HCT116 (cell line): ENCODE data around the gene CACNG1.

Experiments used
- CEBPB ChIP-seq: IDR thresholded peaks from 2 replicates; pipeline ENCODE4 v1.6.1; 2012; ENCODE audit warnings: low read depth
- JUND ChIP-seq: IDR thresholded peaks from 2 replicates; pipeline ENCODE4 v1.6.1; 2012
- POLR2A ChIP-seq: IDR thresholded peaks from 2 replicates; pipeline ENCODE4 v1.7.0; 2011; ENCODE audit warnings: borderline replicate concordance; ENCODE audit not compliant: insufficient read depth, insufficient read length; ENCODE audit errors: extremely low read depth
- POLR2AphosphoS5 ChIP-seq: IDR thresholded peaks from 2 replicates; pipeline ENCODE4 v1.6.1; 2011; ENCODE audit warnings: mild to moderate bottlenecking, low read depth, low read length, moderate library complexity
- SIN3A ChIP-seq: IDR thresholded peaks from 2 replicates; pipeline ENCODE4 v1.6.1; 2012; ENCODE audit warnings: low read depth
- TCF7L2 ChIP-seq: IDR thresholded peaks from 2 replicates; pipeline ENCODE4 v1.7.0; 2011; ENCODE audit warnings: borderline replicate concordance, inconsistent platforms; ENCODE audit not compliant: insufficient read depth, insufficient read length; ENCODE audit errors: extremely low read depth
- ZFX ChIP-seq: fragments of 450-650 bp; IDR thresholded peaks from 2 replicates; pipeline ENCODE4 v1.6.1; 2017
- TF ChIP-seq, protein P1 (sequence below), 3 experiments: fragments of 200-600 bp in 1 of 3; sonication (generic) in 1 of 3; IDR thresholded peaks in 2 of 3; conservative IDR thresholded peaks in 1 of 3; 2 replicates each; pipeline ENCODE4 v1.5.1; 2012 to 2017; ENCODE audit warnings: low read depth in 2 of 3, low read length in 2 of 3, antibody characterized with exemption in 1 of 3, borderline replicate concordance in 1 of 3, control low read depth in 1 of 3, mild to moderate bottlenecking in 1 of 3, mixed read lengths in 1 of 3, mixed run types in 1 of 3, moderate library complexity in 1 of 3; ENCODE audit not compliant: insufficient read depth in 1 of 3
- TF ChIP-seq, protein P2 (sequence below): IDR thresholded peaks from 2 replicates; pipeline ENCODE4 v1.6.1; 2012; ENCODE audit warnings: low read depth
- TF ChIP-seq, protein P3 (sequence below): IDR thresholded peaks from 2 replicates; pipeline ENCODE4 v1.6.1; 2012

DNA sequence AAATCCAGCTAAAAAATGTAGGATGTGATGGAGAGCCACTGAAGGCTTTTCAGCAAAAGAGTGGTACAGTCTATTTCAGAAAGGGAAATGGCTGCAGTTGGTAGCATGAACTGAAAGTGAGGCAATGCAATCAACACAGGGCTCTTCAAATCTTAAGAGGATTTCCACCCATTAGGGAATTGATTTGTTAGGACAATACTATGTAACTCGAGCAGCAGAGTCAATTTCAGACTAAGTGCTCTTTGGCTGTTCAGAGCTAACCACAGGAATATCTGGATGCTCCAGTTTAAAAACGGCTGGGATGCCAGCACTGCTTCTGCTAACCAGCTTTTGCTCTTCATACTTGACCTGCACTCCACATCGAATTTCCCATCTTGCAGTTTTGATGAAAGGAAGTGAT is 24.6 kb downstream of the CACNG1 start:
- TF ChIP-seq, protein P1, sequence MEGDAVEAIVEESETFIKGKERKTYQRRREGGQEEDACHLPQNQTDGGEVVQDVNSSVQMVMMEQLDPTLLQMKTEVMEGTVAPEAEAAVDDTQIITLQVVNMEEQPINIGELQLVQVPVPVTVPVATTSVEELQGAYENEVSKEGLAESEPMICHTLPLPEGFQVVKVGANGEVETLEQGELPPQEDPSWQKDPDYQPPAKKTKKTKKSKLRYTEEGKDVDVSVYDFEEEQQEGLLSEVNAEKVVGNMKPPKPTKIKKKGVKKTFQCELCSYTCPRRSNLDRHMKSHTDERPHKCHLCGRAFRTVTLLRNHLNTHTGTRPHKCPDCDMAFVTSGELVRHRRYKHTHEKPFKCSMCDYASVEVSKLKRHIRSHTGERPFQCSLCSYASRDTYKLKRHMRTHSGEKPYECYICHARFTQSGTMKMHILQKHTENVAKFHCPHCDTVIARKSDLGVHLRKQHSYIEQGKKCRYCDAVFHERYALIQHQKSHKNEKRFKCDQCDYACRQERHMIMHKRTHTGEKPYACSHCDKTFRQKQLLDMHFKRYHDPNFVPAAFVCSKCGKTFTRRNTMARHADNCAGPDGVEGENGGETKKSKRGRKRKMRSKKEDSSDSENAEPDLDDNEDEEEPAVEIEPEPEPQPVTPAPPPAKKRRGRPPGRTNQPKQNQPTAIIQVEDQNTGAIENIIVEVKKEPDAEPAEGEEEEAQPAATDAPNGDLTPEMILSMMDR (IDR thresholded peaks at IDR 0.05 in 2 of 3, conservative IDR thresholded peaks at IDR 0.05 in 1 of 3; ENCODE audit: borderline replicate concordance in 1 of 3, insufficient read depth in 1 of 3, low read depth in 2 of 3, low read length in 2 of 3), result no peak
- TF ChIP-seq POLR2AphosphoS5 (no peak), ZFX (no peak), CEBPB (no peak), TCF7L2 (no peak), JUND (no peak), SIN3A (no peak), POLR2A (no peak)
- TF ChIP-seq, protein P2, sequence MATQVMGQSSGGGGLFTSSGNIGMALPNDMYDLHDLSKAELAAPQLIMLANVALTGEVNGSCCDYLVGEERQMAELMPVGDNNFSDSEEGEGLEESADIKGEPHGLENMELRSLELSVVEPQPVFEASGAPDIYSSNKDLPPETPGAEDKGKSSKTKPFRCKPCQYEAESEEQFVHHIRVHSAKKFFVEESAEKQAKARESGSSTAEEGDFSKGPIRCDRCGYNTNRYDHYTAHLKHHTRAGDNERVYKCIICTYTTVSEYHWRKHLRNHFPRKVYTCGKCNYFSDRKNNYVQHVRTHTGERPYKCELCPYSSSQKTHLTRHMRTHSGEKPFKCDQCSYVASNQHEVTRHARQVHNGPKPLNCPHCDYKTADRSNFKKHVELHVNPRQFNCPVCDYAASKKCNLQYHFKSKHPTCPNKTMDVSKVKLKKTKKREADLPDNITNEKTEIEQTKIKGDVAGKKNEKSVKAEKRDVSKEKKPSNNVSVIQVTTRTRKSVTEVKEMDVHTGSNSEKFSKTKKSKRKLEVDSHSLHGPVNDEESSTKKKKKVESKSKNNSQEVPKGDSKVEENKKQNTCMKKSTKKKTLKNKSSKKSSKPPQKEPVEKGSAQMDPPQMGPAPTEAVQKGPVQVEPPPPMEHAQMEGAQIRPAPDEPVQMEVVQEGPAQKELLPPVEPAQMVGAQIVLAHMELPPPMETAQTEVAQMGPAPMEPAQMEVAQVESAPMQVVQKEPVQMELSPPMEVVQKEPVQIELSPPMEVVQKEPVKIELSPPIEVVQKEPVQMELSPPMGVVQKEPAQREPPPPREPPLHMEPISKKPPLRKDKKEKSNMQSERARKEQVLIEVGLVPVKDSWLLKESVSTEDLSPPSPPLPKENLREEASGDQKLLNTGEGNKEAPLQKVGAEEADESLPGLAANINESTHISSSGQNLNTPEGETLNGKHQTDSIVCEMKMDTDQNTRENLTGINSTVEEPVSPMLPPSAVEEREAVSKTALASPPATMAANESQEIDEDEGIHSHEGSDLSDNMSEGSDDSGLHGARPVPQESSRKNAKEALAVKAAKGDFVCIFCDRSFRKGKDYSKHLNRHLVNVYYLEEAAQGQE, result no peak
- TF ChIP-seq, protein P3, sequence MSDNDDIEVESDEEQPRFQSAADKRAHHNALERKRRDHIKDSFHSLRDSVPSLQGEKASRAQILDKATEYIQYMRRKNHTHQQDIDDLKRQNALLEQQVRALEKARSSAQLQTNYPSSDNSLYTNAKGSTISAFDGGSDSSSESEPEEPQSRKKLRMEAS, result no peak
